Left renal cortex interstitium (tissue), 4 donors: Measurements from ENCODE around the gene CCDC60. TPM values are rescaled to one million over a fixed set of nuclear protein-coding genes. Genes with fewer than 3 reads are reported as not detected.
"Not testable (repeated sequence)": the region's sequence is repeated elsewhere in the genome, so short reads cannot be mapped to it uniquely, and the experiment has no call there.

Experiments used
- DNase-seq, 4 donors: peaks; one replicate each; pipeline ENCODE4 v3.0.0-alpha.2; 2013; ENCODE audit warnings: low read depth in 4 of 4, low spot score in 2 of 4, missing footprints in 1 of 4
- polyA plus RNA-seq, 4 donors: library from polyadenylated mRNA; unstranded; fragments of 120-200 nt; gene quantifications; one replicate each; pipeline ENCODE4 v1.2.1, GENCODE V29; 2013; ENCODE audit not compliant: insufficient read length in 4 of 4

The CCDC60 gene
- polyA plus RNA-seq, 4 donors = 0.24 to 0.33 (median 0.30) TPM; not detected in 1

DNA sequence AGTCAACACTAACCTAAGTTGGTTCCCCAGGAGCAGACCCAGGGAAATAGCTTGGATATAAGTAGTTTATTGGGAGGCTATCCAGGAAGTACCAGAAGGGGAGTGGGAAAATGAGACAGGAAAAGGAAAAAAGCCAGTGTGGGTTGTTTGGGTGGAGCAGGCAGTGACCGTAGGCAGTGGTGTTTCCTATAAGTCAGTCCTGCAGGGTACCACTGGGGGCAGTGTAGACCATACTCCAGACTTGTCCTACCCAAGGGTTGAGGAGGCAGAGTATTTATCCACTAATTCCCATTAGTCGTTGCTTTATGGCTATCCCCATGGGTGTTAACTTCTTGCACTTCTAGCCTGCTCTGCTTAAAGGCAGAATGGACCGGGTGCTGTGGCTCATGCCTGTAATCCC is 6.4 kb upstream of the CCDC60 start:
- DNase-seq = no peak

DNA sequence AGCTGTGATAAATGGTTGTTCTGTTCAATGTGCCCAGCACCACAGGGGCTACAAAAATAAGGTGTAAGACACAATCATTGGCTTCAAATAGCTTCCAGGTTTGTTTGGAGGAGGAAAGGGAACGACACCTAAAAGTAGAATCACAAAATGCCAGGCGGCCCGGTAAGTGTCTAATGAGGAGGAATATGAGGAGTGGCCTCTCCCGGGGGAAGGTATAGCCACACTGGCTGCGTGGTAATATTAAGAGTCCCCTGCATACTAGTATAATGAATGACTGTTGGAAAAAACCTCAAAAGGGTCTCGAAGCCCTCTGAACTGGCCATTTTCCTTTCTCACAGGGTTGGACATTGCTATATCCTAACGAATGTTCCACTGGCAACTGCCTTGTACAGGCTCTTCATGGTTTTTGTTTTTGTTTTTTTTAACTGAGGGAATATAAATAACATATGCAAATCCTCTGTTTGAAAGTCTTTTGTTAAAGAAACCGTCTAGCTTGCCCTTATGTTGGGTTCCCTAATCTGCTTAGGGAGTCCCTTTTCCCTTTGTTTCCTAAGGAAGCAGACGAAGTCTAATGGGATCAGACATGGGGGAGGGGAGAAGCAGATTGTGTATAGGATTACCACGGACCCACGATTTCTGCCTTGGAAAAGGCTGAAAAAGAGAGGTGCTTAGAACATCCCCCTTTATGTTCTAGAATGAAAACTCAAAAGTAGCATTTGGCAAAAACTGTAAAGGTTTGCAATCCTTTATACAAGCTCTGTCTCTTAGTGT is 4.2 kb downstream of the CCDC60 start:
- DNase-seq = no peak

DNA sequence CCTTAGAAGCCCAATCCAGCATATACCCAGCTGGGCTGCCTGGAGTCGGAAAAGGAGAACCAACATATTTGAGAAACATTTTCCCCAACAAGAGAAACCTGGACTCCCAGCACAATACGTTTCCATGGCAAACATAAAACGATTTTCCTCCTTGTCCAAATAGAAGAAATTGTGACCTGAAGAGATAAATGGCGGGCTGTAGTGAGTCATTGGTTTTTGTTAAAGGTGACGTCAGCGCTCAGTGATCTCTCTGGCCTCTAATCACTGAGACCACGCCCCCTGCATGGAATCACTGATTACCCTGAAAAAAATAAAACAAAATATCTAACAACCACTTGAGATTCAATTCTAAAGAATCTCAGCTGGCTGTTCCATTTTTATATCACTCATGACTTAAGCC is 6.0 kb downstream of the CCDC60 start:
- DNase-seq = no peak

DNA sequence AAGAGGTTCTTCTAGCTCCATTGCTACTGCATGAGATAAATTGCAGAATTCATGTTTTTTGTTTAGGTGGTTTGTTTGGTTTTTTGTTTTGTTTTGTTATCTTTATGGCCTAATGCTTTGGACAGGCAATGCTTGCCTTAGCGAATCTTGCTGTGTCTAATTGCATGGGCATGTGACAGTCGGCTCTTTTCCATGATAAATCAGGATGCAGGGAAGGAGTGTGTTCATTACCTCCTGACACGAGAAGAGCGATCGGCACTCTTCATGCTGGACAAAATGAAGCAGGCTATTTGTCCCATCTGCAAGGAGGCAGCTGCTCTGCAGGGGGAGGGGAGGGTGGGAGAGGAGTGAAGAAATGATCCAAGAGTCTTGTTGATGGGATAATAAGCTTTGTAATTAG is 6.5 kb downstream of the CCDC60 start:
- DNase-seq = no peak

DNA sequence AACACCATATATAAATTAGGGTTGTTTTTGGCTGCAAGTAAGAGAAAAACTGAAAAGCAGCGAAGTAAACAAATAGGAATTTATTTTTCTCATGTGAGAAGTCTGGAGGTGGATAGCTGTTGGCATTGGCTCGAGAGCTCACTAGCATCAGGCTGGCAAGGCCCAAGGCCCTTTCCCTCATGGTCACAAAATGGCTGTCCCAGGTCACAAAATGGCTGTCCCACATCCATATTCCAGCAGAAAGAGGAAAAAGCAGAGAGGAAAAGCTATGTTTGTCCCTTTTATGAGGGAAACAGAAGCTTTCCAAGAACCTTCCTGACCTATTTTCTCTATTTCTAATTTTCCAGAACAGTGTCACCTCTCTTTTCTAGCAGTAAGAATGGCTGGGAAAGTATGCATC is 7.5 kb downstream of the CCDC60 start:
- DNase-seq = no peak

DNA sequence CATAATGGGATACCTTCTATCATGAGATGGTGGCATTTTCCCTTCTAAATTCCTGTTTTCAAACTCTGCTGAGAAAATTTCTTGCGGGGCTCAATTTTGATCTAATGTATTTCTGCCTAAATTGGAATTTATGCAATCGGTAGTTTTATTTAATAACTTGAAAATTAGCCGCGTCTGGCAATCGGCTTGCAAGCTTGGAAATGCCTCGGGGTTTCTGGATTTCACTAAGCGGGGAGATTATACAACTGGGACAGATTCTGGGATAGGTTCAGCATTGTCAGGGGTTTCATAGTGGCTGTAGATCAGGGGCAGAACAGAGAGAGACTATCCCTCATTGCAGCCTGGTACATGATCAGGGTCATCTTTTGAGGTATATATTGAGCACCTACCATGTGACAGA is 8.6 kb downstream of the CCDC60 start:
- no peak for DNase-seq

DNA sequence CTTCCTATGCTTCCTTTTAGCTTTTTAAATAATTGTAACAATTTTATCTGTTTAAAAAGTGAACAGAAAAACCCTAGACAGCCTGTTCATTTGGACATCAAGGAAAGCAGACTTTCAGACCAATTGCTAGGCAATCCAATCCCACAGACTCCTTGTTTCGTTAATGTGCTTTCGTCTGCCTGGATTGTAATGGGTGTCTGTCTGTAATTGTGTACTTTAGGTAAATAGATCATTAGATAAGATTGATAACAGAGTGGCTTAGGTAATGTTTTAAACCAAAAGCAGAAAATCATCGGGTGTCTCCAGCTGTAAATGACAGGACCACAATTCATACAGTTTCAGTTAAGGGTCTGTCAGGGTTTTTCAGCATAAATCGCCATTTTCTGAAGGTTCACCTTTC is 19.6 kb downstream of the CCDC60 start:
- no peak for DNase-seq

DNA sequence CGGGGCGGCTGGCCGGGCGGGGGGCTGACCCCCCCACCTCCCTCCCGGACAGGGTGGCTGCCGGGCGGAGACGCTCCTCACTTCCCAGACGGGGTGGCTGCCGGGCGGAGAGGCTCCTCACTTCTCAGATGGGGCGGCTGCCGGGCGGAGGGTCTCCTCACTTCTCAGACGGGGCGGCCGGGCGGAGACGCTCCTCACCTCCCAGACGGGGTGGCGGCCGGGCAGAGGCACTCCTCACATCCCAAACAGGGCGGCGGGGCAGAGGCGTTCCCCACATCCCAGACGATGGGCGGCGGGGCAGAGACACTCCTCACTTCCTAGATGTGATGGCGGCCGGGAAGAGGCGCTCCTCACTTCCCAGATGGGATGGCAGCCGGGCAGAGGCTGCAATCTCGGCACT is 25.8 kb downstream of the CCDC60 start:
- not testable (repeated sequence) for DNase-seq

DNA sequence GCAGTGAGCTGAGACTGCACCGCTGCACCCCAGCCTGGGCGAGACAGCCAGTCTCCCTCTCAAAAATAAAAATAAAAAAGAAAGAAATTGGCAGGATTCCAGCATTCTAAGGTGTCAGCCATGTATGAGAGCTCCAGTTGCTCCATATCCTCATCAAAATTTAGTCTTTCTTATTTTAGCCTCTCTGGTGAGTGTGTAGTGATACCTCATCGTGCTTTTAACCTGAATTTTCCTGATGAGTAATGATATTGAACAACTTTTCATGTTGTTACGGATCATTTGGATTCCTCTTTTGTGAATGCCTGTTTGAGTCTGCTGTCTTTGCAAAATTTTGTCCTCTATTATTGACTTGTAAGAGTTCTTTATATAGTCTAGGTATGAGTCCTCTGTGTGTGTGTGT is 28.5 kb downstream of the CCDC60 start:
- DNase-seq = no peak

DNA sequence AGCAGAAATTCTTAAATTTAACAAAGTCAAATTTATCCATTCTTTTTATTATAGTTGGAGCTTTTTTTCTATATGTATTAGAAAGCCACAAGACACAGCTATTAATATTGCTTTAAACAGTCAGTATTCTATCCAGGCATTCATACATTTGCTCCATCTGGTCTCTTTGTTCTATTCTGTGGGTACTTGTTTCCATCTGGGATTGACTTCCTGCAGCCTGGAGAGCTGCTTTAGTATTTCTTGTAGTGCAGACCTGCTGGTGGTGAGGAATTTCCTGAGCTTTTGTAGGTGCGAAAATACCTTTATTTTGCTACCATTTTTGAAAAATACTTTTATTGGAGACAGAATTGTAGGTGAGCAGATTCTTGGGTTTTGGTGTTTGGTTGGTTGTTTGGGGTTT is 29.0 kb downstream of the CCDC60 start:
- no peak for DNase-seq

DNA sequence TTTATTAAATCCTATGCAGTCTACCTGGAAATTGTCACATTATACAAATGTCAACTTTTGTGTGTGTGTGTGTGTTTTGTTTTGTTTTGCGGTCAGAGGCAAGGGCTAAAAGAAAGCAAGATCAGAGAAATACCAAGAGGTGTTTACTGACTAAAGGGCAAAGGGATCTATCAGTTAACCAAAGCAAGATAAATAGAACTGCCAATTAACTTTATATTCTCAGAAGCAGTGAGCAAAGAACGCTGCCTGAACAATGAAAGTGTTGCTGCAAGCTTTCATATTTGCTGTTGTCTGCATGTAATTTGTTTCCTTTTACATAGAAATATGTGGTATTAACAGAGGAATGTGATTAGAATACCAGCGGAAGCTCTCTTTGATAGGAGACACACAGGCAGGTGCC is 30.9 kb downstream of the CCDC60 start:
- no peak for DNase-seq

DNA sequence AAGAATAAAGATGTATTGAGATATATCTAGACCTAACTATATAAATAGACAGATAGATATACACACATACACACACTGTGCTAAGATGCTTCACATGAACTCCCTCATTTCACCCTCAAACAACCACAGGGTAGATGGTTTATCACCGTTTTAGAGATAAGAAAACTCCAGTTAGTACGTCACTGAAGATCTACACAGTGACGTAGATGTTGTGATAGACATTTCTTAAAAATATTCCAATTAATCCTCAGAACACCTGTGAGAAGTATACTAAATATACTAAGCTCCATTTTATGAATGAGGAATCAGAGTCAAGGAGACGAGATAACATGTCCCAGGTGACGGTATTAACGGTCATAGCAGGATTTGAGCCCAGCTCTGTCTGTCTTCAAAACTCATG is 31.5 kb downstream of the CCDC60 start:
- no peak for DNase-seq

DNA sequence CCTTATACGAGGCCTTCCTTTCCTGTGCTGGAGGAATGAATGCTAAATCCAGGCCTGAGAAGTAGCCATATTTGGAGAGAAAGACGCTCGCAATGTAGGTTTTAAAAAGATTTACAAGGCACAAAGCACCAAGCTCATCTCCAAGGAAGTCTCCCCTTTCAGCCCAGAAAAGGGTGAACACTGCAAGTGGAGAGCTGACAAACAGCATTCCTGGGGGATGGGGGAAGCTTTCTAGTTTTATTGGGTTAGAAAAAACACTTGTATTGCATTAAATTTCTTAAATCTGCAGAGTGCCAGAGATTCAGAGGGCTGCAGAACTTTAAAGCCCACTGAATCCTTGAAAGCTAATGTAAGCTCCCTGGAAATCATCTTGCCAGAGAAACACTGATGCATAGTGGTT is 34.6 kb downstream of the CCDC60 start:
- DNase-seq = no peak

DNA sequence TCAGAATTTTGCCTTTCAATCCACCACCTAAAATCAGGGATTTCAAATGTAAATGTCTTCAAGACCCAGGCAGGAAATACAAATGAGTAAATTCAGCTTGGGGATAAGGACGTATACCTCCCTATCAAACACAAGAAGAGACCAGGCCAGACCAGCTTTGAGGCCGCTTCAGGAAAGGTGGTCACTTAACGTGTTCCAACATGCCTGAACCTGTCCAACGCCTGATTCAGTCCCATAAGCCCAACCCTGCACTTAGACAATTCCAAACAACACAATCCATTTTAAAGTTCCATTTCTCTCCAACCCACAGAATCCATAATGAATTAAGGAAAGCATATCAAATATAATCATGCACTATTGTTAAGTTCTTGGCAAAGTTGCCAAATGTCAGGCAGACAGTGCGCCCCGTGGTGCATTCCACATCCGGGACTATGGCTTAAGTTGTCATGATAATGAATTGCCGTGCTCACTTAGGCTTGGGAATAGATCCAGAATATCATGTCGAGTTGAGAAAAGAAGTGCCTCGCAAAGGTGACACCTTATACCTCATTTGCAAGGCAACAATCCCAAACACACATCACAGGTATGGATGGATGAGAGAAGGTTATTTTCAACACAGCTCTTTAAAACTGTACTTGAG is 35.5 kb downstream of the CCDC60 start:
- no peak for DNase-seq

DNA sequence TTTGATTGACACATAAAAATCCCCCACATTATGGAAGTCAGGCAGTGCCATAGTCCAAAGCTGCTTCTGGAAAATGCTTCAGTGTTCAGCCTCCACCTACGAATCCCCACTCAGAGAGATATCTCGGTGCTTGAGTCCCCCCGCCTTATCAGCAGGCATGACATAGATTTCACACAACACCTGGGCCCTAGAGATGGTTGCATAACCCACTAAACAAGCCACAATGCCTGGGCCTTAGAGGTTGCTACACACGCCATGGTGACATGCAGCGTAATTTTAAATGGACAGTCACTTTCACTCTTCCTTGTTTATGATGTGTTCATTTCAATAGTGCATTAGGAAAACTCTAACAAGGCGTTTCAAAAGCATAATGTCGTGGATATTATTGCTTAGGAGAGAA is 38.0 kb downstream of the CCDC60 start:
- DNase-seq = no peak

DNA sequence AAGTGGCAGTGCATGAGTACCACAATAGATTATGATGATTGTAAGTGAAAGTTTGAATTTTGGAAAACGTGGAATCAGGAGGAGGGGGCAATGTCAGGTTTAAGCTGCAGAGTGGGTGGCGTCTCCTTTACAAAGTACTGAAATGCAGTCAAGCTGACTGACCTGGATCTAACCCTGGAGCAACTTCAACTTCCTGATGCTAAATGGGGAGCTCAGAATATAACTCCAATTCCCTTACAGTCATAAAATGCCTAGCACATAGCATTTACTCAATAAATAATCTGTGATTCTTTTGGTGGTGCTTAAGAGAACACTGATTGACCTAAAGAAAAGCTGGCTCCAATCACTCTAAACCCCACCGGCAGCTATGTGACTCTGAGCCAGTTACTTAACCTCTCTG is 38.5 kb downstream of the CCDC60 start:
- DNase-seq = no peak

DNA sequence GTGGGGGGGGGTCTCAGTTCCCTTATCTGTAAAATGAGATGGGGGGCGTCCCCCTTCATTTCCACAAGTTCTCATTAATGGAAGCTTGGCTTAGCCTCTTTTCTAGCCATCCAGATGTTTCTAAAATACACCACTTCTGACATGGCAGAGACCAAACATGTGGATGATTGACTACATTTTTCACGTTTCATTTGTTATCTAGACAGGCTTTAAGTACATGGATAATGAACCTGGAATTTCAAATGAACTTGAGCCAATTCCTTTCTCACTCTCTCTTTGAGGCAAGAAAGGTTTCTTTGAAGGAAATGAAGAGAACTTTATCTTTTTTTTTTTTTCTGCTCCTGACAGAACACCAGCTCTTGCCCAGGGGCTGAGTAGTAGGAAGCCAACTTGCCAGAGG is 39.1 kb downstream of the CCDC60 start:
- no peak for DNase-seq

DNA sequence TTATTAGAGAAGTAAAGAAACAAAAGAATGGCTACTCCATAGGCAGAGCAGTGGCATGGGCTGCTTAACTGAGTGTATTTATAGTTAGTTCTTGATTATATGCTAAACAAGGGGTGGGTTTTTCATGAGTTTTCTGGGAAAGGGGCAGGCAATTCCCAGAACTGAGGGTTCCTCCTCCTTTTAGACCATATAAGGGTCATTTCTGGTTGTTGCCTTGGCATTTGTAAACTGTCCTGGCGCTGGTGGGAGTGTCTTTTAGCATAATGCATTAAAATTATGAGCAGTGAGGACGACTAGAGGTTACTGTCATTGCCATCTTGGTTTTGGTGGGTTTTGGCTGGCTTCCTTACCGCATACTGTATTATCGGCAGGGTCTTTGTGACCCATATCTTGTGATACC is 40.1 kb downstream of the CCDC60 start:
- DNase-seq = no peak

DNA sequence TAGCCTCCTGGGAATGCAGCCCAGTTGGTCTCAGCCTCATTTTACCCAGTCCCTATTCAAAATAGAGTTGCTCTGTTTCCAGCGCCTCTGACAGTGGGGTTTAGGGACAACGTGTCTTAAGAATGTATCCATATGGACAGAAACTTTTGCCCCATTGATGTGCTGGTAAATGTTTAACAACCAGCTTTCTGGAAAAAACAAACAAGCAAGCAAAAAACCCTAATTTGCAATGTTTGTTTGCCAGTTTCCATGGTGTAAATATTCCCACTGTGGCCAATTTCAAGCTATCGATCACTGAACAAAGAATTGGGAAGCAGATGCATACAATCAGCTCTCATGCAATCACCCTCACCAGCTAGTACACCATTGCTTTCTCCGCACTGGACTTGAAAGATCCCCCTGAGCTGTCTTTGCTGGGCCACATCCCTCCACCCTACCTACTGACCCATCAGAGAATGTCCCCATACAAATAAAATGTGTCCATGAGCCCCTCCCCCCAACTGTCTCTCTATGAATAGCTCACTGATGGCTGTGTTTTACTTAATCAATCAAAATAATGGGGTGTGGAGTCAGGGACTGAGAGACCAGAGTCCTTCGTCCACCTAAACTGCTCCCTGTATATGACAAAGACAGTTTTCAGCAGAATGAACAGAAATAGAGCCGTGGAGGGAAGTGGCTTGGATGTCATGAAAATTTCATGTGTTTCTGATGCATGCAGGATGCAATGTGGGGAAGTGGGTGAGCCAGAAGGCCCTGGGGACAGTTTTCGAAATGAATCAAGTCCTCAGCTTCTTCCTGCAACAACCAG is 40.8 kb downstream of the CCDC60 start:
- DNase-seq = no peak

DNA sequence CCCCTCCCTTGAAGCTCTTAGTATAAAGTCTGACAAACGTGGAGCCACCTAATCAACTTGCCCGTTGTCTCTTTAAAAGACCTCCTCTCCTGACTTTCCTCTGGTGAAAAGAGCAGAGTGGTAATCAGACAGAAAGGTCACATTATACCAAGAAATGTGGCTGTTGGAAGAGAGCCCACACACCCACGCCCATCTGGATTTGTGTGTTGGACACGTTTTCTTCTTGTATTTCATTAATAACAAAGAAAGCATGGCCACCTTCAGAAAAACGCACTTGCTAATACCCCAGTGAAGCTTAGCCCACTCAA is 41.3 kb downstream of the CCDC60 start:
- DNase-seq = no peak

DNA sequence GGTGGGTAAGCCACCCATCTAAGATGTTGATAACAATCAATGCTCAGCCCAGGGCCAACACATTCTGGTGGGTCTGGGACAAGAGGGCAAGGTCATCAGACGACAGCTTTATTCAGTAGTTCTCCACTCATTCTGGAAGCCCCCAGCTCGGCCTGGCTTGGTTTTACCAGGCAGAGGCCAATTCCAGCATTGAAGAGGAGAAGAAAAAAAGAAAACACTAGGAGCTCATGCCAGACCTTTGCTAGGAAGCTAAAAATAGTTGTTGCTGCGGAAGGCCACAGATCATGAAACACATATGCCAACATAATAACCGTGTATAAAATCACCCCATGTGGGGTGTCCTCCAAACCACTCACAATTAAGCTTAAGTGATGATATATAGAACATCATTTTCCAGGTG is 44.4 kb downstream of the CCDC60 start:
- no peak for DNase-seq
